GM23338 (cell line): ENCODE data around the gene YY1AP1. TPM values are rescaled to one million over a fixed set of nuclear protein-coding genes. Genes with fewer than 3 reads are reported as not detected.

Experiments
- ATAC-seq: fragments of 200-7000 bp; cut with Tn5 transposase; 3 replicates; pipeline ENCODE4 v1.9.1; 2020
- DNase-seq: peaks from one replicate; pipeline ENCODE4 v3.0.0-alpha.2; 2015; ENCODE audit warnings: low spot score
- H2AFZ ChIP-seq: fragments of 200-600 bp; sonication (generic); 2 replicates; pipeline ENCODE4 v1.8.0; 2016; ENCODE audit warnings: antibody characterized with exemption, mild to moderate bottlenecking, moderate library complexity
- H3F3A ChIP-seq: fragments of 200-600 bp; sonication (generic); replicated peaks from 2 replicates; pipeline ENCODE4 v1.8.0; 2017; ENCODE audit warnings: antibody characterized with exemption, mixed run types, low read depth
- H3K27ac ChIP-seq: fragments of 200-600 bp; sonication (generic); 2 replicates; pipeline ENCODE4 v1.6.1; 2016; ENCODE audit warnings: low read depth
- H3K27me3 ChIP-seq: fragments of 200-600 bp; sonication (generic); 2 replicates; pipeline ENCODE4 v1.8.0; 2016; ENCODE audit warnings: mild to moderate bottlenecking, mixed run types, moderate library complexity; ENCODE audit not compliant: insufficient read depth
- H3K36me3 ChIP-seq: fragments of 200-600 bp; sonication (generic); 2 replicates; pipeline ENCODE4 v1.8.0; 2016; ENCODE audit warnings: mild to moderate bottlenecking; ENCODE audit not compliant: insufficient read depth
- H3K4me1 ChIP-seq: fragments of 200-600 bp; sonication (generic); 2 replicates; pipeline ENCODE4 v1.8.0; 2016; ENCODE audit warnings: mild to moderate bottlenecking, moderate library complexity; ENCODE audit not compliant: insufficient read depth
- H3K4me2 ChIP-seq: fragments of 200-600 bp; sonication (generic); 2 replicates; pipeline ENCODE4 v1.7.1; 2017; ENCODE audit warnings: mixed run types
- H3K4me3 ChIP-seq: fragments of 200-600 bp; sonication (generic); 2 replicates; pipeline ENCODE4 v1.6.1; 2016; ENCODE audit warnings: mixed run types
- H3K79me2 ChIP-seq: fragments of 200-600 bp; sonication (generic); replicated peaks from 2 replicates; pipeline ENCODE4 v1.8.0; 2017; ENCODE audit warnings: mild to moderate bottlenecking; ENCODE audit not compliant: insufficient read depth
- H3K9me2 ChIP-seq: fragments of 200-600 bp; sonication (generic); 2 replicates; pipeline ENCODE4 v1.8.0; 2017; ENCODE audit not compliant: insufficient read depth
- H4K20me1 ChIP-seq: fragments of 200-600 bp; sonication (generic); replicated peaks from 2 replicates; pipeline ENCODE4 v1.8.0; 2017; ENCODE audit warnings: mild to moderate bottlenecking; ENCODE audit not compliant: insufficient read depth
- H3K27ac Mint-ChIP-seq: 2 replicates; pipeline ENCODE4 v1.8.0; 2020; ENCODE audit warnings: inconsistent platforms, mild to moderate bottlenecking, moderate library complexity, mixed read lengths
- H3K27me3 Mint-ChIP-seq: 3 replicates; pipeline ENCODE4 v1.8.0; 2022; ENCODE audit warnings: low read depth, mild to moderate bottlenecking, moderate library complexity, mixed read lengths, inconsistent platforms; ENCODE audit not compliant: insufficient read depth, poor library complexity
- H3K36me3 Mint-ChIP-seq: 3 replicates; pipeline ENCODE4 v1.8.0; 2021; ENCODE audit warnings: low read depth, mild to moderate bottlenecking, inconsistent platforms, moderate library complexity, mixed read lengths
- H3K4me1 Mint-ChIP-seq: 3 replicates; pipeline ENCODE4 v1.8.0; 2020; ENCODE audit warnings: mild to moderate bottlenecking, inconsistent platforms, mixed read lengths
- H3K4me3 Mint-ChIP-seq: 3 replicates; pipeline ENCODE4 v1.8.0; 2021; ENCODE audit warnings: moderate library complexity, mild to moderate bottlenecking, inconsistent platforms, mixed read lengths
- H3K9me3 Mint-ChIP-seq: 3 replicates; pipeline ENCODE4 v1.8.0; 2020; ENCODE audit warnings: moderate library complexity, mild to moderate bottlenecking, inconsistent platforms, mixed read lengths
- CREB1 ChIP-seq: fragments of 250-450 bp; sonication (Bioruptor Pico); IDR thresholded peaks from 2 replicates; pipeline ENCODE4 v1.5.0; 2020; ENCODE audit warnings: low read depth, mild to moderate bottlenecking, moderate library complexity
- ETS1 ChIP-seq: IDR thresholded peaks from 2 replicates; pipeline ENCODE4 v1.6.1; 2016; ENCODE audit warnings: antibody characterized with exemption
- EZH2 ChIP-seq: fragments of 200-600 bp; sonication (generic); IDR thresholded peaks from one replicate; pipeline ENCODE4 v1.8.0; 2017; ENCODE audit warnings: antibody characterized with exemption, mild to moderate bottlenecking, low read depth; ENCODE audit not compliant: unreplicated experiment
- JUNB ChIP-seq: IDR thresholded peaks from one replicate; pipeline ENCODE4 v1.6.1; 2016; ENCODE audit warnings: antibody characterized with exemption; ENCODE audit not compliant: unreplicated experiment
- NANOG ChIP-seq: IDR thresholded peaks from 2 replicates; pipeline ENCODE4 v1.6.1; 2016; ENCODE audit warnings: antibody characterized with exemption, borderline replicate concordance
- ZNF114 ChIP-seq: fragments of 250-450 bp; sonication (Bioruptor Pico); IDR thresholded peaks from 2 replicates; pipeline ENCODE4 v1.5.0; 2020; ENCODE audit warnings: mild to moderate bottlenecking, moderate library complexity
- ZNF331 ChIP-seq: fragments of 250-450 bp; sonication (Bioruptor Pico); IDR thresholded peaks from 2 replicates; pipeline ENCODE4 v1.5.0; 2020; ENCODE audit warnings: low read depth, mild to moderate bottlenecking, moderate library complexity
- polyA plus RNA-seq: library from polyadenylated mRNA; unstranded; fragments of >200 nt; fragmentation: Nextera tagmentation; extraction: Ambion mirVana; gene quantifications from 2 replicates; pipeline ENCODE4 v1.2.1, GENCODE V29; 2016
- total RNA-seq: library from RNA; depleted of rRNA; stranded (reverse); fragments of >200 nt; shearing (Covaris generic); gene quantifications from 2 replicates; pipeline ENCODE4 v1.2.3, GENCODE V29; 2014
- TF ChIP-seq, protein P1 (sequence below), 2 experiments: fragments of 200-600 bp in 1 of 2; sonication (generic) in 1 of 2; conservative IDR thresholded peaks; 2 replicates each; pipeline versions ENCODE4 v1.5.1 to v1.6.1; 2016 to 2017; ENCODE audit warnings: antibody characterized with exemption in 2 of 2, low read depth in 2 of 2, mild to moderate bottlenecking in 2 of 2, moderate library complexity in 1 of 2
- TF ChIP-seq, protein P2 (sequence below): IDR thresholded peaks from one replicate; pipeline ENCODE4 v1.6.1; 2018; ENCODE audit warnings: antibody characterized with exemption; ENCODE audit not compliant: unreplicated experiment

YY1AP1 gene
- total and polyA plus RNA-seq, 2 experiments from 2014 or later, result 21.2 to 66.5 TPM

GRCh38 chr1:155648207-155649147 lies 40.1 kb downstream of the YY1AP1 start:
- Histone ChIP-seq H3K36me3 (no peaks in the 10 kb centered on the region), H3K4me1 (no peaks in the 10 kb centered on the region), H3K4me2 (no peak overlapping the region), H3K9me2 (0 out of 2 replicates have a peak, but pooled peaks cover 4% of the 10 kb centered on the region), H4K20me1 (no peaks in the 10 kb centered on the region; the same call in 1 of the 2 replicates), H3K79me2 (no peaks in the 10 kb centered on the region), H3K4me3 (no peak overlapping the region), H3K27ac (no peak overlapping the region), H3F3A (no peaks in the 10 kb centered on the region), H2AFZ (peak overlapping the region; percentile 85), H3K27me3 (no peaks in the 10 kb centered on the region)
- peaks cover 6% of the 10 kb centered on the region; the same call in 1 of the 3 replicates for H3K36me3 Mint-ChIP-seq
- H3K4me1 Mint-ChIP-seq, result peaks cover 2% of the 10 kb centered on the region; the same call in 2 of the 3 replicates
- peaks cover 4% of the 10 kb centered on the region for H3K27me3 Mint-ChIP-seq
- peaks cover 7% of the 10 kb centered on the region for H3K9me3 Mint-ChIP-seq
- peak; percentile 60 for DNase-seq
- H3K4me3 Mint-ChIP-seq, result no peak overlapping the region
- no peak overlapping the region for H3K27ac Mint-ChIP-seq
- TF ChIP-seq, protein P1, sequence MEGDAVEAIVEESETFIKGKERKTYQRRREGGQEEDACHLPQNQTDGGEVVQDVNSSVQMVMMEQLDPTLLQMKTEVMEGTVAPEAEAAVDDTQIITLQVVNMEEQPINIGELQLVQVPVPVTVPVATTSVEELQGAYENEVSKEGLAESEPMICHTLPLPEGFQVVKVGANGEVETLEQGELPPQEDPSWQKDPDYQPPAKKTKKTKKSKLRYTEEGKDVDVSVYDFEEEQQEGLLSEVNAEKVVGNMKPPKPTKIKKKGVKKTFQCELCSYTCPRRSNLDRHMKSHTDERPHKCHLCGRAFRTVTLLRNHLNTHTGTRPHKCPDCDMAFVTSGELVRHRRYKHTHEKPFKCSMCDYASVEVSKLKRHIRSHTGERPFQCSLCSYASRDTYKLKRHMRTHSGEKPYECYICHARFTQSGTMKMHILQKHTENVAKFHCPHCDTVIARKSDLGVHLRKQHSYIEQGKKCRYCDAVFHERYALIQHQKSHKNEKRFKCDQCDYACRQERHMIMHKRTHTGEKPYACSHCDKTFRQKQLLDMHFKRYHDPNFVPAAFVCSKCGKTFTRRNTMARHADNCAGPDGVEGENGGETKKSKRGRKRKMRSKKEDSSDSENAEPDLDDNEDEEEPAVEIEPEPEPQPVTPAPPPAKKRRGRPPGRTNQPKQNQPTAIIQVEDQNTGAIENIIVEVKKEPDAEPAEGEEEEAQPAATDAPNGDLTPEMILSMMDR (conservative IDR thresholded peaks at IDR 0.05; ENCODE audit: low read depth in 2 of 2), result peak; percentile 43 to 61
- no peak for TF ChIP-seq CREB1 (CRISPR knock-in tag)
- ATAC-seq, result peak; percentile 92

GRCh38 chr1:155646307-155646706 lies 42.3 kb downstream of the YY1AP1 start:
- H3K27ac Mint-ChIP-seq, result no peak overlapping the region
- Histone ChIP-seq H3K36me3 (peaks cover 9% of the 10 kb centered on the region; the same call in 1 of the 2 replicates), H4K20me1 (no peaks in the 10 kb centered on the region), H3K79me2 (no peaks in the 10 kb centered on the region), H3K4me1 (no peaks in the 10 kb centered on the region), H3K9me2 (0 out of 2 replicates have a peak, but pooled peaks cover 4% of the 10 kb centered on the region), H3K27ac (no peak overlapping the region), H3K4me3 (no peak overlapping the region), H2AFZ (no peak overlapping the region), H3F3A (no peaks in the 10 kb centered on the region), H3K27me3 (no peaks in the 10 kb centered on the region), H3K4me2 (no peak overlapping the region)
- ATAC-seq, result no peak
- H3K4me3 Mint-ChIP-seq, result no peak overlapping the region
- peaks cover 4% of the 10 kb centered on the region for H3K27me3 Mint-ChIP-seq
- H3K4me1 Mint-ChIP-seq, result peaks cover 2% of the 10 kb centered on the region; the same call in 2 of the 3 replicates
- H3K36me3 Mint-ChIP-seq, result peaks cover 22% of the 10 kb centered on the region
- H3K9me3 Mint-ChIP-seq, result peaks cover 28% of the 10 kb centered on the region
- no peak for DNase-seq
- no peak for TF ChIP-seq ZNF114
- TF ChIP-seq JUNB, result no peak
- TF ChIP-seq NANOG, result no peak
- TF ChIP-seq ETS1, result no peak
- no peak for TF ChIP-seq CREB1 (CRISPR knock-in tag)
- TF ChIP-seq, protein P1 (conservative IDR thresholded peaks at IDR 0.05; ENCODE audit: low read depth in 2 of 2), result no peak
- TF ChIP-seq, protein P2, sequence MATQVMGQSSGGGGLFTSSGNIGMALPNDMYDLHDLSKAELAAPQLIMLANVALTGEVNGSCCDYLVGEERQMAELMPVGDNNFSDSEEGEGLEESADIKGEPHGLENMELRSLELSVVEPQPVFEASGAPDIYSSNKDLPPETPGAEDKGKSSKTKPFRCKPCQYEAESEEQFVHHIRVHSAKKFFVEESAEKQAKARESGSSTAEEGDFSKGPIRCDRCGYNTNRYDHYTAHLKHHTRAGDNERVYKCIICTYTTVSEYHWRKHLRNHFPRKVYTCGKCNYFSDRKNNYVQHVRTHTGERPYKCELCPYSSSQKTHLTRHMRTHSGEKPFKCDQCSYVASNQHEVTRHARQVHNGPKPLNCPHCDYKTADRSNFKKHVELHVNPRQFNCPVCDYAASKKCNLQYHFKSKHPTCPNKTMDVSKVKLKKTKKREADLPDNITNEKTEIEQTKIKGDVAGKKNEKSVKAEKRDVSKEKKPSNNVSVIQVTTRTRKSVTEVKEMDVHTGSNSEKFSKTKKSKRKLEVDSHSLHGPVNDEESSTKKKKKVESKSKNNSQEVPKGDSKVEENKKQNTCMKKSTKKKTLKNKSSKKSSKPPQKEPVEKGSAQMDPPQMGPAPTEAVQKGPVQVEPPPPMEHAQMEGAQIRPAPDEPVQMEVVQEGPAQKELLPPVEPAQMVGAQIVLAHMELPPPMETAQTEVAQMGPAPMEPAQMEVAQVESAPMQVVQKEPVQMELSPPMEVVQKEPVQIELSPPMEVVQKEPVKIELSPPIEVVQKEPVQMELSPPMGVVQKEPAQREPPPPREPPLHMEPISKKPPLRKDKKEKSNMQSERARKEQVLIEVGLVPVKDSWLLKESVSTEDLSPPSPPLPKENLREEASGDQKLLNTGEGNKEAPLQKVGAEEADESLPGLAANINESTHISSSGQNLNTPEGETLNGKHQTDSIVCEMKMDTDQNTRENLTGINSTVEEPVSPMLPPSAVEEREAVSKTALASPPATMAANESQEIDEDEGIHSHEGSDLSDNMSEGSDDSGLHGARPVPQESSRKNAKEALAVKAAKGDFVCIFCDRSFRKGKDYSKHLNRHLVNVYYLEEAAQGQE, result no peak
- TF ChIP-seq ZNF331 (CRISPR knock-in tag), result no peak
- no peak for TF ChIP-seq EZH2
